Measurements from ENCODE around the gene PTPRR. TPM values are rescaled to one million over a fixed set of nuclear protein-coding genes. Genes with fewer than 3 reads are reported as not detected.

Gene PTPRR
- total RNA-seq (not detected), total RNA-seq (0 to 0.17 (median 0) reads per million in 172 experiments)
- polyA plus RNA-seq (2013, experiment 1 of 2) = not detected
- polyA plus RNA-seq (2013, experiment 2 of 2) = not detected

GRCh38 chr12:70920251-70920851 lies at the start of gene PTPRR:
Gene PTPRR (minus strand): TSS chr12:70920738. CDS start chr12:70920390, 348 bp downstream.
- Histone ChIP-seq H3K9me3 (ENCODE audit: control insufficient read depth in 1 of 2, insufficient read depth in 1 of 2, low read length in 2 of 2) (peaks cover 0 to 6% of the 10 kb centered on the region in 2 experiments), H3K27me3 (ENCODE audit: control insufficient read depth in 1 of 2, insufficient read depth in 2 of 2, low read length in 2 of 2) (peaks cover 6 to 8% of the 10 kb centered on the region in 2 experiments), H3K4me3 (ENCODE audit: low read length) (no peak within 1 kb of the TSS), H3K36me3 (ENCODE audit: insufficient read depth, low read length) (no peaks in the 10 kb centered on the region), H3K4me1 (ENCODE audit: insufficient read depth, low read length) (no peaks in the 10 kb centered on the region), H3K27ac (ENCODE audit: low read depth in 1 of 2, low read length in 2 of 2) (no peak within 1 kb of the TSS)
- no peak for TF ChIP-seq CTCF (IDR thresholded peaks at IDR 0.05)
- Mint-ChIP-seq H3K36me3 (ENCODE audit: low read depth) (no peaks in the 10 kb centered on the region), H3K4me1 (ENCODE audit: low read depth) (no peaks in the 10 kb centered on the region), H3K27me3 (peaks cover 36% of the 10 kb centered on the region), H3K9me3 (peaks cover 4% of the 10 kb centered on the region), H3K4me3 (no peak within 1 kb of the TSS), H3K27ac (no peak within 1 kb of the TSS)
- intact Hi-C loops (cut with DNase I, micrococcal nuclease) = no loop called here
- ATAC-seq (ENCODE audit: poor library complexity) (no peak), DNase-seq (no peak)
- POLR2A ChIA-PET = no interaction called here
- CTCF ChIA-PET = interaction anchor here (0.6 kb wide), 1 partner anchor 84 kb away, joined by 3 read pairs; no protein-coding TSS in a partner anchor

- Histone ChIP-seq H3K4me3 (ENCODE audit: low read length) (no peak overlapping the region), H3K27me3 (ENCODE audit: control insufficient read depth in 1 of 2, insufficient read depth in 2 of 2, low read length in 2 of 2) (no peaks in the 10 kb centered on the region), H3K4me1 (ENCODE audit: insufficient read depth, low read length) (no peaks in the 10 kb centered on the region), H3K36me3 (ENCODE audit: insufficient read depth, low read length) (no peaks in the 10 kb centered on the region), H3K9me3 (ENCODE audit: control insufficient read depth in 1 of 2, insufficient read depth in 1 of 2, low read length in 2 of 2) (peaks cover 0 to 3% of the 10 kb centered on the region in 2 experiments), H3K27ac (ENCODE audit: low read depth in 1 of 2, low read length in 2 of 2) (no peak overlapping the region)
- Mint-ChIP-seq H3K27ac (no peak overlapping the region), H3K4me1 (ENCODE audit: low read depth) (no peaks in the 10 kb centered on the region), H3K36me3 (ENCODE audit: low read depth) (no peaks in the 10 kb centered on the region), H3K4me3 (no peak overlapping the region), H3K9me3 (peaks cover 5% of the 10 kb centered on the region), H3K27me3 (no peaks in the 10 kb centered on the region)
- ATAC-seq (ENCODE audit: poor library complexity) (no peak), DNase-seq (no peak)
- POLR2A ChIA-PET = no interaction called here
- CTCF ChIA-PET = no interaction called here
- no peak for TF ChIP-seq CTCF (IDR thresholded peaks at IDR 0.05)
- intact Hi-C loops (cut with DNase I, micrococcal nuclease) = no loop called here
Observed at GRCh38 chr12:70966996-70967790, 46.7 kb upstream of the PTPRR start.

GRCh38 chr12:70966046-70966445 lies 45.5 kb upstream of the PTPRR start:
- H3K4me3 Mint-ChIP-seq = no peak overlapping the region
- H3K9me3 Mint-ChIP-seq = peaks cover 5% of the 10 kb centered on the region
- H3K27ac ChIP-seq (ENCODE audit: low read depth in 1 of 2, low read length in 2 of 2) = no peak overlapping the region
- H3K36me3 ChIP-seq (ENCODE audit: insufficient read depth, low read length) = no peaks in the 10 kb centered on the region
- ChIA-PET CTCF (no interaction called here), POLR2A (no interaction called here)
- no peak for DNase-seq
- H3K27me3 Mint-ChIP-seq = no peaks in the 10 kb centered on the region
- ATAC-seq (ENCODE audit: poor library complexity) = no peak
- H3K36me3 Mint-ChIP-seq (ENCODE audit: low read depth) = no peaks in the 10 kb centered on the region
- H3K9me3 ChIP-seq (ENCODE audit: control insufficient read depth in 1 of 2, insufficient read depth in 1 of 2, low read length in 2 of 2) = peaks cover 0 to 3% of the 10 kb centered on the region in 2 experiments
- no peak overlapping the region for H3K27ac Mint-ChIP-seq
- no peak overlapping the region for H3K4me3 ChIP-seq (ENCODE audit: low read length)
- H3K4me1 ChIP-seq (ENCODE audit: insufficient read depth, low read length) = no peaks in the 10 kb centered on the region
- no peaks in the 10 kb centered on the region for H3K4me1 Mint-ChIP-seq (ENCODE audit: low read depth)
- H3K27me3 ChIP-seq (ENCODE audit: control insufficient read depth in 1 of 2, insufficient read depth in 2 of 2, low read length in 2 of 2) = no peaks in the 10 kb centered on the region
- intact Hi-C loops (cut with DNase I, micrococcal nuclease) = no loop called here
- no peak for TF ChIP-seq CTCF (IDR thresholded peaks at IDR 0.05)
